Central memory CD8-positive, alpha-beta T cell (primary cell): ENCODE measurements around the gene FSTL4.
A peak's percentile ranks its signal among the peaks of the same experiment; 100 is the strongest.

ENCODE experiments used
- ATAC-seq: fragments of 150-1000 bp; cut with Tn5 transposase; replicated peaks from 2 replicates; pipeline ENCODE4 v1.10.0; 2022; ENCODE audit warnings: mild to moderate bottlenecking, moderate FRiP score, moderate number of reproducible peaks; ENCODE audit not compliant: poor library complexity, severe bottlenecking; ENCODE audit errors: extremely low read depth
- DNase-seq, 2 donors: peaks; one replicate each; pipeline ENCODE4 v3.0.0; 2021; ENCODE audit warnings: low spot score in 2 of 2
- H3K27ac Mint-ChIP-seq: one replicate; pipeline ENCODE4 v1.8.0; 2022; ENCODE audit warnings: low read depth, mild to moderate bottlenecking, moderate library complexity, mixed read lengths
- H3K27me3 Mint-ChIP-seq: one replicate; pipeline ENCODE4 v1.8.0; 2022; ENCODE audit warnings: mixed read lengths
- H3K36me3 Mint-ChIP-seq: one replicate; pipeline ENCODE4 v1.8.0; 2022; ENCODE audit warnings: mild to moderate bottlenecking, moderate library complexity, mixed read lengths; ENCODE audit not compliant: insufficient read depth
- H3K4me1 Mint-ChIP-seq: one replicate; pipeline ENCODE4 v1.8.0; 2022; ENCODE audit warnings: mixed read lengths
- H3K4me3 Mint-ChIP-seq: one replicate; pipeline ENCODE4 v1.8.0; 2022; ENCODE audit warnings: mild to moderate bottlenecking, moderate library complexity, mixed read lengths
- H3K9me3 Mint-ChIP-seq: one replicate; pipeline ENCODE4 v1.8.0; 2022; ENCODE audit warnings: mixed read lengths

Gene FSTL4

GRCh38 chr5:133358271-133358670 lies 254.1 kb downstream of the FSTL4 start:
- Mint-ChIP-seq H3K4me3 (no peak overlapping the region), H3K27me3 (peaks cover 32% of the 10 kb centered on the region), H3K9me3 (no peaks in the 10 kb centered on the region), H3K36me3 (peaks cover 2% of the 10 kb centered on the region), H3K27ac (no peak overlapping the region), H3K4me1 (no peaks in the 10 kb centered on the region)
- ATAC-seq (no peak), DNase-seq (no peak)

- Mint-ChIP-seq H3K36me3 (peaks cover 2% of the 10 kb centered on the region), H3K27ac (no peak overlapping the region), H3K9me3 (no peaks in the 10 kb centered on the region), H3K27me3 (peaks cover 32% of the 10 kb centered on the region), H3K4me3 (no peak overlapping the region), H3K4me1 (no peaks in the 10 kb centered on the region)
- peak in 1 of 2 donors; percentile 7 for DNase-seq
- no peak for ATAC-seq
Measured at GRCh38 chr5:133357758-133358157, 254.6 kb downstream of the FSTL4 start.

GRCh38 chr5:133356984-133357421 lies 255.3 kb downstream of the FSTL4 start:
- Mint-ChIP-seq H3K27me3 (peaks cover 31% of the 10 kb centered on the region), H3K36me3 (peaks cover 2% of the 10 kb centered on the region), H3K4me3 (no peak overlapping the region), H3K4me1 (no peaks in the 10 kb centered on the region), H3K27ac (no peak overlapping the region), H3K9me3 (no peaks in the 10 kb centered on the region)
- DNase-seq, result peak in 1 of 2 donors; percentile 9
- no peak for ATAC-seq

- Mint-ChIP-seq H3K27ac (no peak overlapping the region), H3K27me3 (peaks cover 28% of the 10 kb centered on the region), H3K36me3 (peaks cover 2% of the 10 kb centered on the region), H3K9me3 (no peaks in the 10 kb centered on the region), H3K4me1 (no peaks in the 10 kb centered on the region), H3K4me3 (no peak overlapping the region)
- DNase-seq (no peak), ATAC-seq (no peak)
Measured at GRCh38 chr5:133356396-133356983, 255.9 kb downstream of the FSTL4 start.

- H3K27me3 Mint-ChIP-seq, result peaks cover 29% of the 10 kb centered on the region
- no peak for DNase-seq
- ATAC-seq, result no peak
- peaks cover 2% of the 10 kb centered on the region for H3K36me3 Mint-ChIP-seq
- H3K27ac Mint-ChIP-seq, result no peak overlapping the region
- H3K9me3 Mint-ChIP-seq, result no peaks in the 10 kb centered on the region
- no peaks in the 10 kb centered on the region for H3K4me1 Mint-ChIP-seq
- no peak overlapping the region for H3K4me3 Mint-ChIP-seq
Measured at GRCh38 chr5:133354323-133355185, 257.8 kb downstream of the FSTL4 start.

GRCh38 chr5:133353741-133354140 lies 258.6 kb downstream of the FSTL4 start:
- Mint-ChIP-seq H3K9me3 (no peaks in the 10 kb centered on the region), H3K27me3 (peaks cover 33% of the 10 kb centered on the region), H3K4me3 (no peak overlapping the region), H3K27ac (no peak overlapping the region), H3K36me3 (peaks cover 2% of the 10 kb centered on the region), H3K4me1 (no peaks in the 10 kb centered on the region)
- ATAC-seq (no peak), DNase-seq (no peak)

GRCh38 chr5:133348406-133348805 lies 263.9 kb downstream of the FSTL4 start:
- no peak for ATAC-seq
- Mint-ChIP-seq H3K4me1 (no peaks in the 10 kb centered on the region), H3K9me3 (no peaks in the 10 kb centered on the region), H3K27ac (no peak overlapping the region), H3K36me3 (no peaks in the 10 kb centered on the region), H3K27me3 (peaks cover 51% of the 10 kb centered on the region), H3K4me3 (no peak overlapping the region)
- no peak for DNase-seq

GRCh38 chr5:133347039-133347438 lies 265.3 kb downstream of the FSTL4 start:
- Mint-ChIP-seq H3K27me3 (peaks cover 42% of the 10 kb centered on the region), H3K27ac (no peak overlapping the region), H3K4me3 (no peak overlapping the region), H3K36me3 (no peaks in the 10 kb centered on the region), H3K9me3 (no peaks in the 10 kb centered on the region), H3K4me1 (no peaks in the 10 kb centered on the region)
- DNase-seq (no peak), ATAC-seq (no peak)

- no peaks in the 10 kb centered on the region for H3K9me3 Mint-ChIP-seq
- no peak overlapping the region for H3K4me3 Mint-ChIP-seq
- DNase-seq (no peak), ATAC-seq (no peak)
- H3K4me1 Mint-ChIP-seq, result no peaks in the 10 kb centered on the region
- no peak overlapping the region for H3K27ac Mint-ChIP-seq
- H3K27me3 Mint-ChIP-seq, result peaks cover 32% of the 10 kb centered on the region
- peaks cover 2% of the 10 kb centered on the region for H3K36me3 Mint-ChIP-seq
Measured at GRCh38 chr5:133344266-133344665, 268.1 kb downstream of the FSTL4 start.

GRCh38 chr5:133343196-133343595 lies 269.1 kb downstream of the FSTL4 start:
- ATAC-seq, result no peak
- DNase-seq, result no peak
- H3K4me3 Mint-ChIP-seq, result no peak overlapping the region
- H3K9me3 Mint-ChIP-seq, result no peaks in the 10 kb centered on the region
- H3K27me3 Mint-ChIP-seq, result peaks cover 23% of the 10 kb centered on the region
- no peak overlapping the region for H3K27ac Mint-ChIP-seq
- no peaks in the 10 kb centered on the region for H3K4me1 Mint-ChIP-seq
- peaks cover 2% of the 10 kb centered on the region for H3K36me3 Mint-ChIP-seq

- no peaks in the 10 kb centered on the region for H3K9me3 Mint-ChIP-seq
- H3K36me3 Mint-ChIP-seq, result peaks cover 2% of the 10 kb centered on the region
- ATAC-seq (no peak), DNase-seq (no peak)
- peak overlapping the region; percentile 36 for H3K27ac Mint-ChIP-seq
- no peak overlapping the region for H3K4me3 Mint-ChIP-seq
- H3K27me3 Mint-ChIP-seq, result peaks cover 16% of the 10 kb centered on the region
- no peaks in the 10 kb centered on the region for H3K4me1 Mint-ChIP-seq
Measured at GRCh38 chr5:133341915-133342710, 270.2 kb downstream of the FSTL4 start.

GRCh38 chr5:133341296-133341695 lies 271.0 kb downstream of the FSTL4 start:
- DNase-seq (no peak), ATAC-seq (no peak)
- H3K27ac Mint-ChIP-seq, result no peak overlapping the region
- no peaks in the 10 kb centered on the region for H3K4me1 Mint-ChIP-seq
- no peak overlapping the region for H3K4me3 Mint-ChIP-seq
- peaks cover 2% of the 10 kb centered on the region for H3K36me3 Mint-ChIP-seq
- H3K9me3 Mint-ChIP-seq, result no peaks in the 10 kb centered on the region
- peaks cover 15% of the 10 kb centered on the region for H3K27me3 Mint-ChIP-seq
